GM12878 (cell line): Measurements from ENCODE around the gene DEFB108B. TPM values are rescaled to one million over a fixed set of nuclear protein-coding genes. Genes with fewer than 3 reads are reported as not detected.
"Not testable (repeated sequence)": the region's sequence is repeated elsewhere in the genome, so short reads cannot be mapped to it uniquely, and the experiment has no call there.

ENCODE experiments used
- ATAC-seq: fragments of 200-7000 bp; cut with Tn5 transposase; 3 replicates; pipeline ENCODE4 v1.9.1; 2020; ENCODE audit warnings: mild to moderate bottlenecking, moderate library complexity
- BruUV-seq: library from RNA; stranded (reverse); fragments of 400-500 nt; replicated peaks from 2 replicates; lab custom pipeline; 2021; lab: Mats Ljungman, UMichigan
- CTCF ChIA-PET: fragments of 300-600 bp; sonication (Branson Sonifier 250); formaldehyde crosslinking; extraction: SDS; loops from one replicate; lab custom pipeline; 2021; ENCODE audit warnings: inconsistent platforms; lab: Yijun Ruan, JAX
- POLR2A ChIA-PET: fragments of 350-600 bp; formaldehyde crosslinking; extraction: SDS; loops from one replicate; lab custom pipeline; 2021; ENCODE audit warnings: inconsistent platforms; lab: Charles Lee
- RAD21 ChIA-PET: fragments of 300-600 bp; sonication (Branson Sonifier 250); formaldehyde crosslinking; loops from one replicate; lab custom pipeline; 2023; ENCODE audit warnings: antibody characterized with exemption; ENCODE audit not compliant: unreplicated experiment; lab: Charles Lee
- SMC1A ChIA-PET: fragments of 300-600 bp; sonication (Branson Sonifier 250); formaldehyde crosslinking; loops from one replicate; lab custom pipeline; 2023; ENCODE audit not compliant: unreplicated experiment, uncharacterized antibody; lab: Charles Lee
- DNase-seq: peaks from one replicate; pipeline ENCODE4 v3.0.0-alpha.2; 2011; ENCODE audit warnings: low read depth, low spot score
- FAIRE-seq: peaks from 3 replicates; lab custom pipeline; 2011; peaks lifted over from hg19 to GRCh38; lab: Jason Lieb, UNC
- H2AFZ ChIP-seq: 2 replicates; pipeline ENCODE4 v1.6.0; 2011; ENCODE audit warnings: low read depth, low read length, control low read depth; ENCODE audit not compliant: control insufficient read depth
- H3K27ac ChIP-seq: 2 replicates; pipeline ENCODE4 v1.5.1; 2011; ENCODE audit warnings: control low read depth; ENCODE audit not compliant: control insufficient read depth, insufficient read depth
- H3K27me3 ChIP-seq, 2 experiments: replicated peaks in 1 of 2; 2 replicates each; pipeline versions ENCODE4 v1.6.0 to v1.6.1; 2011; ENCODE audit warnings: low read length in 1 of 2; ENCODE audit not compliant: control insufficient read depth in 2 of 2, insufficient read depth in 2 of 2
- H3K36me3 ChIP-seq, 2 experiments: 2 replicates each; pipeline ENCODE4 v1.5.1; 2011; ENCODE audit warnings: low read length in 1 of 2; ENCODE audit not compliant: control insufficient read depth in 2 of 2, insufficient read depth in 2 of 2
- H3K4me1 ChIP-seq: 2 replicates; pipeline ENCODE4 v1.6.1; 2011; ENCODE audit warnings: mild to moderate bottlenecking, low read length, moderate library complexity, mixed read lengths; ENCODE audit not compliant: control insufficient read depth, insufficient read depth
- H3K4me2 ChIP-seq: 2 replicates; pipeline ENCODE4 v1.6.0; 2011; ENCODE audit warnings: control low read depth; ENCODE audit not compliant: control insufficient read depth, insufficient read depth
- H3K4me3 ChIP-seq: fragments of 200-600 bp; sonication (generic); 2 replicates; pipeline ENCODE4 v1.5.1; 2016
- H3K79me2 ChIP-seq: 2 replicates; pipeline ENCODE4 v1.6.0; 2011; ENCODE audit warnings: low read length; ENCODE audit not compliant: control insufficient read depth, insufficient read depth
- H3K9ac ChIP-seq: 2 replicates; pipeline ENCODE4 v1.8.0; 2011; ENCODE audit warnings: low read length, control low read depth, mixed read lengths; ENCODE audit not compliant: control insufficient read depth, insufficient read depth
- H3K9me3 ChIP-seq: replicated peaks from 3 replicates; pipeline ENCODE4 v1.5.1; 2011; ENCODE audit warnings: mild to moderate bottlenecking, low read length; ENCODE audit not compliant: control insufficient read depth, insufficient read depth
- H4K20me1 ChIP-seq: 2 replicates; pipeline ENCODE4 v1.6.0; 2011; ENCODE audit not compliant: control insufficient read depth, insufficient read depth
- WGBS: methylation state at CpG from one replicate; pipeline ENCODE4 v1.1.6; 2016; ENCODE audit warnings: low lambda C conversion rate; ENCODE audit not compliant: insufficient replicate concordance, insufficient coverage; ENCODE audit errors: missing lambda C conversion rate; 5-methylcytosine and 5-hydroxymethylcytosine counted together
- in situ Hi-C: fragments of 300-500 bp; cut with MboI; formaldehyde crosslinking; loops from 9 replicates; pipeline ENCODE4 v1.14.3; 2018; ENCODE audit warnings: mixed read lengths
- intact Hi-C: fragments of 100-400 bp; cut with micrococcal nuclease; formaldehyde crosslinking; loops from one replicate; pipeline ENCODE4 v1.14.2; 2022; ENCODE audit not compliant: unreplicated experiment
- polyA plus RNA-seq, 11 experiments: library from polyadenylated mRNA; depleted of rRNA in 4 of 11; unstranded in 6 of 11; stranded (reverse) in 5 of 11; fragments of >200 nt; fragmentation: Nextera tagmentation in 4 of 11; fragmentation: Illumina TruSeq in 1 of 11; extraction: Ambion mirVana in 4 of 11; extraction: Trizol in 1 of 11; gene quantifications; 1 replicate in 1 of 11; 2 replicates in 10 of 11; pipeline versions ENCODE4 v1.2.1 to v1.2.3, GENCODE V29; 2011 to 2016; ENCODE audit warnings: inconsistent platforms in 2 of 11, missing spikeins in 2 of 11, low read depth in 1 of 11
- total RNA-seq, 4 experiments: library from RNA; depleted of rRNA in 3 of 4; stranded (reverse); fragments of >200 nt in 3 of 4; fragmentation: Illumina TruSeq in 1 of 4; extraction: Trizol in 1 of 4; gene quantifications; 2 replicates each; pipeline versions ENCODE4 v1.2.1 to v1.2.3, GENCODE V29; 2013 to 2021

Gene DEFB108B
- total and polyA plus RNA-seq, 10 of the 15 experiments (the other 5 are each of a cell fraction or from before 2014, with no cell fraction given), result not detected

- H3K36me3 ChIP-seq, H3K79me2 ChIP-seq, H3K9me3 ChIP-seq, DNase-seq, H2AFZ ChIP-seq, H3K9ac ChIP-seq, ATAC-seq, H3K4me2 ChIP-seq, CTCF ChIA-PET, FAIRE-seq, H3K4me3 ChIP-seq, H4K20me1 ChIP-seq, POLR2A ChIA-PET, SMC1A ChIA-PET, H3K4me1 ChIP-seq, BruUV-seq, H3K27ac ChIP-seq, RAD21 ChIA-PET, H3K27me3 ChIP-seq: not testable (repeated sequence)
- intact Hi-C loops (loop anchor here (10.0 kb wide), 1 partner anchor 69 kb away; no protein-coding TSS in a partner anchor), in situ Hi-C loops (loop anchor here (10.0 kb wide), 1 partner anchor 639 kb away; the partner anchor contains the start of gene CLPB)
- WGBS, result 95% methylated on average over 16 of the region's 16 CpGs
These were observed 37.0 kb upstream of the DEFB108B start for GRCh38 chr11:71796016-71796415.

- ATAC-seq, result not testable (repeated sequence)
These were observed 36.2 kb upstream of the DEFB108B start for GRCh38 chr11:71796781-71797180.

GRCh38 chr11:71799556-71800128, 33.4 kb upstream of the DEFB108B start:
- H3K9ac ChIP-seq, H4K20me1 ChIP-seq, ATAC-seq, FAIRE-seq, H3K4me1 ChIP-seq, H3K36me3 ChIP-seq, H3K9me3 ChIP-seq, H3K79me2 ChIP-seq, H2AFZ ChIP-seq, DNase-seq, H3K27ac ChIP-seq, BruUV-seq, H3K27me3 ChIP-seq, H3K4me3 ChIP-seq, H3K4me2 ChIP-seq: not testable (repeated sequence)
- in situ Hi-C loops (loop anchor here (10.0 kb wide), 1 partner anchor 635 kb away; the partner anchor contains the start of gene CLPB), intact Hi-C loops (loop anchor here (10.0 kb wide), 1 partner anchor 65 kb away; no protein-coding TSS in a partner anchor)
- ChIA-PET SMC1A (interaction anchor here (0.5 to 1.3 kb wide), 2 partner anchors 160 to 631 kb away, joined by 3 to 4 read pairs; no protein-coding TSS in a partner anchor), RAD21 (interaction anchor here (1.1 to 1.3 kb wide), 3 partner anchors 187 to 632 kb away, joined by 3 to 11 read pairs (median 4); no protein-coding TSS in a partner anchor), POLR2A (interaction anchor here (0.6 kb wide), 1 partner anchor 114 kb away, joined by 3 read pairs; no protein-coding TSS in a partner anchor), CTCF (interaction anchor here (0.6 to 1.4 kb wide), 12 partner anchors 10 to 642 kb away, joined by 3 to 9 read pairs (median 4); partner anchors contain the start of genes RNF121 and XNDC1N)
- 67% methylated on average over 13 of the region's 13 CpGs for WGBS

More at GRCh38 chr11:71796781-71797180, 36.2 kb upstream of the DEFB108B start:
- in situ Hi-C loops (loop anchor here (10.0 kb wide), 1 partner anchor 638 kb away; the partner anchor contains the start of gene CLPB), intact Hi-C loops (loop anchor here (10.0 kb wide), 1 partner anchor 68 kb away; no protein-coding TSS in a partner anchor)
- CTCF ChIA-PET, H4K20me1 ChIP-seq, H3K4me1 ChIP-seq, H3K27ac ChIP-seq, H3K79me2 ChIP-seq, POLR2A ChIA-PET, H3K27me3 ChIP-seq, H3K36me3 ChIP-seq, H2AFZ ChIP-seq, FAIRE-seq, BruUV-seq, H3K9ac ChIP-seq, H3K9me3 ChIP-seq, DNase-seq, H3K4me2 ChIP-seq, RAD21 ChIA-PET, SMC1A ChIA-PET, H3K4me3 ChIP-seq: not testable (repeated sequence)
- 100% methylated on average over 9 of the region's 9 CpGs for WGBS
